HEK293T (cell line): ENCODE data around the gene POLR2F.

Experiments used
- CTCF ChIA-PET: fragments of 350-600 bp; formaldehyde crosslinking; extraction: SDS; loops from one replicate; lab custom pipeline; 2021; ENCODE audit warnings: antibody characterized with exemption, inconsistent platforms; lab: Yijun Ruan, JAX
- POLR2A ChIA-PET: fragments of 350-600 bp; formaldehyde crosslinking; extraction: SDS; loops from one replicate; lab custom pipeline; 2020; ENCODE audit warnings: antibody characterized with exemption, inconsistent platforms; lab: Yijun Ruan, JAX
- DNase-seq: peaks from one replicate; pipeline ENCODE4 v3.0.0; 2012; ENCODE audit warnings: mixed read lengths; ENCODE audit errors: extremely low spot score
- ARNT ChIP-seq: fragments of 450-650 bp; IDR thresholded peaks from 2 replicates; pipeline ENCODE4 v1.6.1; 2017; ENCODE audit warnings: mild to moderate bottlenecking
- BHLHE40 ChIP-seq: fragments of 450-650 bp; IDR thresholded peaks from 2 replicates; pipeline ENCODE4 v1.6.1; 2016; ENCODE audit warnings: mild to moderate bottlenecking, moderate library complexity, borderline replicate concordance
- CTBP1 ChIP-seq: fragments of 450-650 bp; IDR thresholded peaks from 2 replicates; pipeline ENCODE4 v1.6.1; 2016; ENCODE audit warnings: borderline replicate concordance
- ELF4 ChIP-seq: fragments of 450-650 bp; IDR thresholded peaks from 2 replicates; pipeline ENCODE4 v1.6.1; 2017; ENCODE audit warnings: antibody characterized with exemption
- FOXA1 ChIP-seq: fragments of 450-650 bp; IDR thresholded peaks from 2 replicates; pipeline ENCODE4 v1.6.1; 2016; ENCODE audit warnings: mild to moderate bottlenecking
- FOXK2 ChIP-seq: fragments of 450-650 bp; IDR thresholded peaks from 2 replicates; pipeline ENCODE4 v1.6.1; 2016; ENCODE audit warnings: mild to moderate bottlenecking
- FOXM1 ChIP-seq: fragments of 450-650 bp; IDR thresholded peaks from 2 replicates; pipeline ENCODE4 v1.6.1; 2017; ENCODE audit warnings: mild to moderate bottlenecking, borderline replicate concordance
- HDGF ChIP-seq: fragments of 450-650 bp; IDR thresholded peaks from 2 replicates; pipeline ENCODE4 v1.6.1; 2017; ENCODE audit warnings: antibody characterized with exemption, borderline replicate concordance
- L3MBTL2 ChIP-seq: fragments of 450-650 bp; conservative IDR thresholded peaks from 2 replicates; pipeline ENCODE4 v1.6.1; 2016; ENCODE audit warnings: mild to moderate bottlenecking
- LEF1 ChIP-seq: fragments of 450-650 bp; IDR thresholded peaks from 2 replicates; pipeline ENCODE4 v1.6.1; 2017; ENCODE audit warnings: mild to moderate bottlenecking, borderline replicate concordance
- NFRKB ChIP-seq: fragments of 450-650 bp; IDR thresholded peaks from 2 replicates; pipeline ENCODE4 v1.6.1; 2016; ENCODE audit warnings: mild to moderate bottlenecking, moderate library complexity
- SP1 ChIP-seq: fragments of 450-650 bp; IDR thresholded peaks from 2 replicates; pipeline ENCODE4 v1.6.1; 2017
- SUZ12 ChIP-seq: fragments of 450-650 bp; IDR thresholded peaks from 2 replicates; pipeline ENCODE4 v1.6.1; 2016; ENCODE audit warnings: mild to moderate bottlenecking
- TARDBP ChIP-seq: fragments of 450-650 bp; IDR thresholded peaks from 2 replicates; pipeline ENCODE4 v1.6.1; 2016
- ZNF384 ChIP-seq: fragments of 450-650 bp; IDR thresholded peaks from 2 replicates; pipeline ENCODE4 v1.6.1; 2016
- TF ChIP-seq, protein P1 (sequence below): fragments of 450-650 bp; IDR thresholded peaks from 2 replicates; pipeline ENCODE4 v1.6.1; 2016

Gene POLR2F

DNA sequence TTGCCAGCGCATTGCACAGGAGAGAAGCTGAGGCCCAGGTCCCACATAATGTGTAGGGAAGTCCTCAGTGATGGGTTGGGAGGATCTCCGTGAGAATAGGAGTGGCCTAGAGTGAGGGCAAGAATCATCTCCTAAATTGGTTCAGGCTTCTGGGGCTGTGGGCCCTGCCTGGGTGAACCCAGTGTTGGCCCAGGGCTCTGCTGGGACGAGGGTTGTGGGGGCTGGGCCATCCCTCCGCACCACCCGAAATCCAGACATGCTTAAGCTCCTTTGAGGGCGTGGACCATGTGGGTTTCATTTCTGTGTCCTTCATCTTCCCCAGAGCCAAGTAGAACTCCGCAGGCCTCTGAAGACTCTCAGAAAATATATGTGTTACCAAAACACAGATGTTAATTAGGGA lies 43.7 kb upstream of the POLR2F start:
- ChIA-PET POLR2A (interaction anchor here (1.6 kb wide), 1 partner anchor 44 kb away, joined by 4 read pairs; the partner anchor contains the start of genes C22orf23 and POLR2F), CTCF (no interaction called here)
- no peak for DNase-seq
- TF ChIP-seq ELF4 (no peak), CTBP1 (no peak), FOXA1 (no peak), LEF1 (no peak), FOXK2 (no peak), SP1 (no peak), BHLHE40 (no peak), SUZ12 (no peak), TARDBP (no peak), ARNT (no peak), FOXM1 (no peak), HDGF (no peak), NFRKB (no peak), ZNF384 (no peak)
- TF ChIP-seq, protein P1, sequence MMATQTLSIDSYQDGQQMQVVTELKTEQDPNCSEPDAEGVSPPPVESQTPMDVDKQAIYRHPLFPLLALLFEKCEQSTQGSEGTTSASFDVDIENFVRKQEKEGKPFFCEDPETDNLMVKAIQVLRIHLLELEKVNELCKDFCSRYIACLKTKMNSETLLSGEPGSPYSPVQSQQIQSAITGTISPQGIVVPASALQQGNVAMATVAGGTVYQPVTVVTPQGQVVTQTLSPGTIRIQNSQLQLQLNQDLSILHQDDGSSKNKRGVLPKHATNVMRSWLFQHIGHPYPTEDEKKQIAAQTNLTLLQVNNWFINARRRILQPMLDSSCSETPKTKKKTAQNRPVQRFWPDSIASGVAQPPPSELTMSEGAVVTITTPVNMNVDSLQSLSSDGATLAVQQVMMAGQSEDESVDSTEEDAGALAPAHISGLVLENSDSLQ: no peak

DNA sequence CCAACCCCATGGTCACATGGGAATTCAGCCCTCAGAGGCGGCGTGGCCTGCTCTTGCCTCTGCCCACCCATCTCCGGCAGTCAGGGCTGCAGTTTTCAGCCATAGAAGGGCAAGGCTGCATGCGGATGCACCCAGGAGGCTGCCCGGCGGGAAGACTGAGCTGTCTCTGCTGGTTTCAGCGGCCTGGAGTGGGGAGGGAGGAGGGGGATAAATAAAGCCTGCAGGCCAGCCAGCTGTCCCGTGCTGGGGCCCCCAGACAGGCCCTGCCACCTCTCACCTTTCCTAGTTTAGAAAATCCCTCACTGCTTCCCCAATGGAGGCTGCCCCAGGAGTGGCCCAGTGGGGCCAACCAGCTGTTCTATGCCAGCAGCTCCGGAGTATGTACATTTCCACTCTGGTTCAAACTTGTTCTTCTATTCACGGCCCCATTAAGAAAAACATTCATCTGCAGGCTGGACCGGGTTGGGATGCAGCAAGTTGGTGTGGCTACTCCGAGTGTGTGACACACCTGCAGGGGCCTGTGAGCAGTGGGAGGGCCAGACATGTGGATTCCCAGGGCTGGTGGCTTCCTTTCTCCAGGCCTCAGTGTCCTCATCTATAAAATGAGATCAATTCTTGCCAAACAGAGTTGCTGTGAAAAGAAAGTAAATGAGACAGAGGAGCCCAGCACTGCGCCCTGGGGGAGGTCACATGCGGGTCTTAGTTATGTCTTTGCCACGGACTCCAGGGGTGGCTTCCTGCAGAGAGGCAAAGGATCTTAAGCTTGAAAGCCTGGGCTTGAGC lies 42.4 kb upstream of the POLR2F start:
- TF ChIP-seq FOXA1: no peak
- TF ChIP-seq NFRKB: no peak
- TF ChIP-seq FOXM1: no peak
- no peak for TF ChIP-seq L3MBTL2
- no peak for DNase-seq
- CTCF ChIA-PET: interaction anchor here (1.0 kb wide), 1 partner anchor 23 kb away, joined by 3 read pairs; no protein-coding TSS in a partner anchor
- POLR2A ChIA-PET: interaction anchor here (0.6 to 1.6 kb wide), 3 partner anchors 12 to 106 kb away, joined by 3 to 6 read pairs (median 4); partner anchors contain the start of genes C22orf23 and POLR2F

DNA sequence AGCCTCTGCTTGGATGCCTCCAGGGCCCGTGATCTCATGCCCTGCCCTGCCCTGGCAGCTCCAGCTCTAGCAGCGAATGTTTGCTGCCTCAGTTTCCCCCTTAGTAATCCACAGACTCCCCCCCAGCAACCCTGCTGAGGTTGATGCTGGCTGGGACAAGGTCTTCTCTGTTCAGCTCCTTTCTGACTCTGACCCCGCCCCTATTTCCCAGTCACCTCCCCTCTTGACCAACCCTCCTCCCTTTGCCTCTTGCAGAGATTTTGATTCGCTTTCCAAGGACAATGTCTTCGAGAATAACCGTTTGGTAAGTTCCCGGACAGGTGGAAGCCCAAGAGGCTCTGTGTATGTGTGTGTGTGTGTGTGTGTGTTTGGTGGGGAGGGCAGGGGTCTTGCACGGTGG lies 41.8 kb upstream of the POLR2F start:
- no peak for DNase-seq
- ChIA-PET CTCF (interaction anchor here (1.0 kb wide), 1 partner anchor 23 kb away, joined by 3 read pairs; no protein-coding TSS in a partner anchor), POLR2A (interaction anchor here (1.4 kb wide), 1 partner anchor 107 kb away, joined by 6 read pairs; a partner anchor contains a TSS)
- TF ChIP-seq BHLHE40: no peak
- no peak for TF ChIP-seq HDGF
- TF ChIP-seq LEF1: no peak
- TF ChIP-seq, protein P1: no peak
- TF ChIP-seq FOXA1: no peak
- no peak for TF ChIP-seq NFRKB
- TF ChIP-seq ELF4: no peak
- TF ChIP-seq SP1: no peak
- TF ChIP-seq FOXM1: no peak

DNA sequence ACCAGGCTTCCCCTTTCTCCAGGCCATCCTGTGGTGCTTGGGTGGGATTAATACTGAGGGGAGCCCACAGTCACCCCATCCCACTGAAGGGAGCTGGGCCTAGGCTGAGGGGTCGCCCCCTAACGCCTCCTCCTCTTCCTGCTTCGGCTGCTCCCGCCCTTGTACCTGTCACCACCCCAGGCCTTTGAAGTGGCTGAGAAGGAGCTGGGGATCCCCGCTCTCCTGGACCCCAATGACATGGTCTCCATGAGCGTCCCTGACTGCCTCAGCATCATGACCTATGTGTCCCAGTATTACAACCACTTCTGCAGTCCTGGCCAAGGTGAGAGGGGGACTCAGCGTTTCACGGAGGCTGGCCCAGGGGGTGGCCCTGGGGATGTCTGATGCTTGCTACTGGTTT lies 41.3 kb upstream of the POLR2F start:
- ChIA-PET CTCF (no interaction called here), POLR2A (no interaction called here)
- TF ChIP-seq LEF1: no peak
- no peak for TF ChIP-seq NFRKB
- TF ChIP-seq ARNT: no peak
- TF ChIP-seq L3MBTL2: no peak
- TF ChIP-seq, protein P1: no peak
- no peak for TF ChIP-seq FOXA1
- no peak for TF ChIP-seq SUZ12
- no peak for TF ChIP-seq TARDBP
- no peak for TF ChIP-seq ELF4
- TF ChIP-seq FOXK2: no peak
- TF ChIP-seq FOXM1: no peak
- TF ChIP-seq ZNF384: no peak
- no peak for TF ChIP-seq BHLHE40
- TF ChIP-seq CTBP1: no peak
- TF ChIP-seq HDGF: no peak
- no peak for TF ChIP-seq SP1
- DNase-seq: no peak

DNA sequence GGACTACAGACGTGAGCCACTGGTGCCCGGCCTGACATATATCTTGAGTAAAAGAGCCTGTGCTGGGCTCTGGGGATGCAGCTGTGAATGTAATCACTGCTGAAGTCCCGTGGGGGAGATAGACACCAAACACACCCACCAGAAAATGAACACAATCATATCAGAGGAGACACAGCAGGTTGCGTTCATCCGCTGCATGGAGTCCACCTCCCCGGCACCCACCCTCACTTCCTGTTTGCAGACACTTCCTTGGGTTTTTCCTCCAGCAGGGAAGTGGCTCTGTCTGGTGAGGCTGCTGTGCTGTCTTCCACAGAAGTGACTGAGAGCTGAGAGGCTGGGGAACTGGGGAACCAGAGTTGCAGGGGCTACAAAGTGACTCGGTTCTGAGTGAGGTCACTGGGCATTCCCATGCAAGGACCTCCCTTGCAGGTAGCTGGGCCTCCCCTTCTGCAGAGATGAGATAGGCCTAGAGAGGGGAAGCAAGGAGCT lies 40.2 kb upstream of the POLR2F start:
- ChIA-PET CTCF (no interaction called here), POLR2A (interaction anchor here (1.2 kb wide), 1 partner anchor 8 kb away, joined by 5 read pairs; no protein-coding TSS in a partner anchor)
- TF ChIP-seq NFRKB: no peak
- TF ChIP-seq, protein P1: no peak
- TF ChIP-seq ARNT: no peak
- TF ChIP-seq HDGF: no peak
- TF ChIP-seq L3MBTL2: no peak
- TF ChIP-seq ELF4: no peak
- no peak for TF ChIP-seq LEF1
- TF ChIP-seq FOXA1: no peak
- no peak for TF ChIP-seq TARDBP
- TF ChIP-seq FOXK2: no peak
- TF ChIP-seq BHLHE40: no peak
- no peak for TF ChIP-seq SP1
- TF ChIP-seq ZNF384: no peak
- no peak for TF ChIP-seq FOXM1
- no peak for TF ChIP-seq CTBP1
- TF ChIP-seq SUZ12: no peak
- no peak for DNase-seq
